SK-N-SH (cell line): Measurements from ENCODE around the gene THOC2. TPM values are rescaled to one million over a fixed set of nuclear protein-coding genes. Genes with fewer than 3 reads are reported as not detected.

ENCODE experiments used
- CTCF ChIA-PET: fragments of 300-600, 350-600 bp; formaldehyde crosslinking; extraction: SDS; loops from one replicate; lab custom pipeline; 2021; lab: Yijun Ruan, JAX
- POLR2A ChIA-PET: fragments of 350-600 bp; sonication (Branson Sonifier 250); formaldehyde crosslinking; extraction: SDS; loops from one replicate; lab custom pipeline; 2020; ENCODE audit warnings: antibody characterized with exemption, inconsistent platforms; lab: Yijun Ruan, JAX
- DNase-seq: peaks from one replicate; pipeline ENCODE4 v3.0.0; 2012
- H2AFZ ChIP-seq: fragments of 200-600 bp; sonication (generic); 2 replicates; pipeline ENCODE4 v1.8.1; 2016; ENCODE audit warnings: antibody characterized with exemption, mild to moderate bottlenecking, low read depth
- H3F3A ChIP-seq: fragments of 200-600 bp; sonication (generic); replicated peaks from 2 replicates; pipeline ENCODE3; 2016; ENCODE audit warnings: antibody characterized with exemption, mild to moderate bottlenecking; ENCODE audit not compliant: insufficient read depth
- H3K27ac ChIP-seq, 2 experiments: fragments of 200-500 bp in 1 of 2; fragments of 200-600 bp in 1 of 2; sonication (Bioruptor generic) in 1 of 2; sonication (generic), shearing (Covaris generic) in 1 of 2; 2 replicates each; pipeline versions ENCODE4 v1.5.1 to v1.6.1; 2014 to 2016; ENCODE audit warnings: low read depth in 2 of 2, inconsistent platforms in 1 of 2, low read length in 1 of 2, mild to moderate bottlenecking in 1 of 2, mixed read lengths in 1 of 2
- H3K27me3 ChIP-seq: fragments of 200-600 bp; sonication (generic), shearing (Covaris generic); 2 replicates; pipeline ENCODE4 v1.6.1; 2016; ENCODE audit warnings: mixed run types; ENCODE audit not compliant: insufficient read depth
- H3K36me3 ChIP-seq, 2 experiments: fragments of 200-500 bp in 1 of 2; fragments of 200-600 bp in 1 of 2; sonication (Bioruptor generic) in 1 of 2; sonication (generic) in 1 of 2; replicated peaks in 1 of 2; 2 replicates each; pipeline versions ENCODE3 to v1.5.1; 2014 to 2016; ENCODE audit warnings: low read length in 1 of 2, mild to moderate bottlenecking in 1 of 2; ENCODE audit not compliant: insufficient read depth in 2 of 2, control insufficient read depth in 1 of 2
- H3K4me1 ChIP-seq, 2 experiments: fragments of 200-500 bp in 1 of 2; fragments of 200-600 bp in 1 of 2; sonication (Bioruptor generic) in 1 of 2; sonication (generic), shearing (Covaris generic) in 1 of 2; 2 replicates each; pipeline versions ENCODE4 v1.5.1 to v1.6.1; 2014 to 2016; ENCODE audit warnings: low read depth in 1 of 2, low read length in 1 of 2, mixed run types in 1 of 2; ENCODE audit not compliant: insufficient read depth in 2 of 2, control insufficient read depth in 1 of 2
- H3K4me2 ChIP-seq: fragments of 200-600 bp; sonication (generic), shearing (Covaris generic); 2 replicates; pipeline ENCODE4 v1.6.1; 2017; ENCODE audit warnings: mixed run types
- H3K4me3 ChIP-seq, 2 experiments: fragments of 200-500 bp in 1 of 2; fragments of 200-600 bp in 1 of 2; sonication (Bioruptor generic) in 1 of 2; sonication (generic), shearing (Covaris generic) in 1 of 2; 2 replicates each; pipeline versions ENCODE4 v1.5.1 to v1.8.1; 2014 to 2016; ENCODE audit warnings: low read depth in 2 of 2, inconsistent platforms in 1 of 2, low read length in 1 of 2, mild to moderate bottlenecking in 1 of 2, mixed read lengths in 1 of 2, moderate library complexity in 1 of 2
- H3K79me2 ChIP-seq: fragments of 200-600 bp; sonication (generic); 2 replicates; pipeline ENCODE4 v1.8.1; 2017; ENCODE audit warnings: mild to moderate bottlenecking; ENCODE audit not compliant: insufficient read depth
- H3K9ac ChIP-seq: fragments of 200-600 bp; sonication (generic); 2 replicates; pipeline ENCODE4 v1.6.1; 2017; ENCODE audit warnings: mixed run types
- H3K9me2 ChIP-seq: fragments of 200-600 bp; sonication (generic); 2 replicates; pipeline ENCODE4 v1.6.1; 2017; ENCODE audit warnings: mixed run types
- H3K9me3 ChIP-seq: fragments of 200-600 bp; sonication (generic); 2 replicates; pipeline ENCODE4 v1.6.1; 2017; ENCODE audit warnings: mixed run types, mild to moderate bottlenecking, moderate library complexity
- H4K20me1 ChIP-seq: fragments of 200-600 bp; sonication (generic); 2 replicates; pipeline ENCODE4 v1.6.1; 2017; ENCODE audit warnings: mild to moderate bottlenecking, mixed run types; ENCODE audit not compliant: insufficient read depth
- ELF1 ChIP-seq: IDR thresholded peaks from 2 replicates; pipeline ENCODE4 v1.4.0; 2012
- EZH2phosphoT487 ChIP-seq: fragments of 200-600 bp; sonication (generic); IDR thresholded peaks from 2 replicates; pipeline ENCODE4 v1.6.1; 2017; ENCODE audit warnings: low read depth, mixed run types, mild to moderate bottlenecking, antibody characterized with exemption, moderate library complexity, borderline replicate concordance
- FOXJ3 ChIP-seq: sonication (generic); formaldehyde crosslinking; IDR thresholded peaks from 2 replicates; pipeline ENCODE4 v1.5.1; 2020; ENCODE audit warnings: mild to moderate bottlenecking, missing genetic modification reagents
- GATA2 ChIP-seq: sonication (generic); formaldehyde crosslinking; IDR thresholded peaks from 2 replicates; pipeline ENCODE4 v1.5.0; 2020; ENCODE audit warnings: mild to moderate bottlenecking, missing genetic modification reagents
- JUND ChIP-seq: IDR thresholded peaks from 2 replicates; pipeline ENCODE4 v1.4.0; 2012
- NRF1 ChIP-seq: IDR thresholded peaks from 2 replicates; pipeline ENCODE4 v1.6.1; 2012; ENCODE audit warnings: low read depth, mild to moderate bottlenecking, low read length
- POLR2AphosphoS5 ChIP-seq: IDR thresholded peaks from 2 replicates; pipeline ENCODE4 v1.6.1; 2012; ENCODE audit warnings: low read depth, low read length
- RAD21 ChIP-seq: IDR thresholded peaks from 2 replicates; pipeline ENCODE4 v1.6.1; 2012; ENCODE audit warnings: mild to moderate bottlenecking, low read length
- RCOR1 ChIP-seq: fragments of 150-350 bp; IDR thresholded peaks from 2 replicates; pipeline ENCODE4 v1.6.1; 2017; ENCODE audit warnings: antibody characterized with exemption, low read length
- SIN3A ChIP-seq: IDR thresholded peaks from 2 replicates; pipeline ENCODE4 v1.6.1; 2012; ENCODE audit warnings: low read depth, mild to moderate bottlenecking, low read length, moderate library complexity, borderline replicate concordance
- TEAD4 ChIP-seq: IDR thresholded peaks from 2 replicates; pipeline ENCODE4 v1.4.0; 2012; ENCODE audit warnings: mild to moderate bottlenecking, borderline replicate concordance; ENCODE audit not compliant: insufficient read depth
- YY1 ChIP-seq: IDR thresholded peaks from 2 replicates; pipeline ENCODE4 v1.4.0; 2012; ENCODE audit warnings: low read depth, mild to moderate bottlenecking
- WGBS: methylation state at CpG from one replicate; pipeline ENCODE4 v1.1.6; 2017; ENCODE audit warnings: low lambda C conversion rate; 5-methylcytosine and 5-hydroxymethylcytosine counted together
- polyA plus RNA-seq, 3 experiments: library from polyadenylated mRNA; depleted of rRNA; stranded (reverse); fragments of >200 nt; gene quantifications; 2 replicates each; pipeline ENCODE4 v1.2.3, GENCODE V29; 2012
- TF ChIP-seq, protein P1 (sequence below): fragments of 150-350 bp; IDR thresholded peaks from 2 replicates; pipeline ENCODE4 v1.6.1; 2017; ENCODE audit warnings: antibody characterized with exemption, low read length, low read depth, borderline replicate concordance
- TF ChIP-seq, protein P2 (sequence below): IDR thresholded peaks from 2 replicates; pipeline ENCODE4 v1.4.0; 2012; ENCODE audit warnings: low read depth
- TF ChIP-seq, protein P3 (sequence below): fragments of 200-600 bp; sonication (generic); IDR thresholded peaks from 2 replicates; pipeline ENCODE4 v1.6.1; 2017; ENCODE audit warnings: antibody characterized with exemption, mild to moderate bottlenecking, moderate library complexity
- TF ChIP-seq, protein P4 (sequence below): IDR thresholded peaks from 2 replicates; pipeline ENCODE4; 2012
- TF ChIP-seq, protein P5 (sequence below): IDR thresholded peaks from 2 replicates; pipeline ENCODE4 v1.6.1; 2012; ENCODE audit warnings: mild to moderate bottlenecking, low read depth, low read length, moderate library complexity
- TF ChIP-seq, protein P6 (sequence below): IDR thresholded peaks from 2 replicates; pipeline ENCODE4 v1.4.0; 2012; ENCODE audit warnings: low read depth, borderline replicate concordance

The THOC2 gene
- polyA plus RNA-seq, 1 of the 3 experiments (the other 2 are of a cell fraction), result 26.7 TPM

DNA sequence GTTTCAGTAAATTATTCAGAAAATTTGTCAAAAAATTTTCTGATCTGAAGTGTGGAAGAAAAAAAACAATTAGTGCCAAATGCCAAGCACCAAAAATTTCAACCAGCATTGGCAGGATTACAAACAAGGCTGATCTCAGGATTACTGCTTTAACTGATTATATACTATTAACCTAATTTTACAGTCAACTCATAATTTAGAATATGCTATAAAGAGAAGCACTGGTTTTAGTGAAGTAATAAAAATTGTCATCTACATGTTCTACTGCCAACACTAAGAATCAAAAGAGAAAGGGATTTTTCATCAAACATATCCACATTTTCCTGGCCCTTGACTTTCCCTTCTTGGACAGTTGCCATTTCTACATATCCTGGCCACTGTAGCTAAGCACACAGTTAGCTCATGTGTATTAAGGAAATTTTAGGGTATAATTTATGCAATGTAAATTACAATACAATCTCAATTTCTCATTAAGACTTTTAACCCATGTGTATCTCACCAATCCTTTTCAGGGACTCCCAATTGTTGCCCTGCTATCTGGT, 33.8 kb downstream of the THOC2 start (continued):
- TF ChIP-seq, protein P1, sequence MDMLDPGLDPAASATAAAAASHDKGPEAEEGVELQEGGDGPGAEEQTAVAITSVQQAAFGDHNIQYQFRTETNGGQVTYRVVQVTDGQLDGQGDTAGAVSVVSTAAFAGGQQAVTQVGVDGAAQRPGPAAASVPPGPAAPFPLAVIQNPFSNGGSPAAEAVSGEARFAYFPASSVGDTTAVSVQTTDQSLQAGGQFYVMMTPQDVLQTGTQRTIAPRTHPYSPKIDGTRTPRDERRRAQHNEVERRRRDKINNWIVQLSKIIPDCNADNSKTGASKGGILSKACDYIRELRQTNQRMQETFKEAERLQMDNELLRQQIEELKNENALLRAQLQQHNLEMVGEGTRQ, result no peak
- no peak for TF ChIP-seq NRF1
- TF ChIP-seq, protein P2, sequence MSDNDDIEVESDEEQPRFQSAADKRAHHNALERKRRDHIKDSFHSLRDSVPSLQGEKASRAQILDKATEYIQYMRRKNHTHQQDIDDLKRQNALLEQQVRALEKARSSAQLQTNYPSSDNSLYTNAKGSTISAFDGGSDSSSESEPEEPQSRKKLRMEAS, result no peak

DNA sequence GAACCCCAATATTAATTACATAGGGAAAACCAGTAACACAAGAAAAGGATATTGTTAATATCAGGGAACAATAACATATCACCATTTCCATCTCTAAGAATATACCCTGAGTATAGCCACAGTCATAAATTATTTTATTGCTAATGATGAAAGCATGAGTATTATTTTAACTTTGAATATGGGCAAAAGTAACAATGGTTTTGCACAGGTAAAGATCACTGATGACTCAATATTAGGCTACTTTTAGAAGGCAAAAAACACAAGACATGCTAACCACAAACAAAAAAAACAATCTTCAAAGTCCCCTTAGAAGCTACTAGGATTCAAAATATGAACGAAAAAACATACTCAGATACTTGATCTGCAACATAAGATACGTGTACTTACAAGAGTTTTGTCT, 36.5 kb downstream of the THOC2 start:
- Histone ChIP-seq H3K9me2 (no peaks in the 10 kb centered on the region), H3F3A (peaks cover 5% of the 10 kb centered on the region)
- no peak for DNase-seq
- POLR2A ChIA-PET, result no interaction called here
- TF ChIP-seq EZH2phosphoT487, result no peak
- TF ChIP-seq SIN3A, result no peak
- TF ChIP-seq ELF1, result no peak
- no peak for TF ChIP-seq GATA2 (CRISPR knock-in tag)
- TF ChIP-seq TEAD4, result no peak
- TF ChIP-seq, protein P3, sequence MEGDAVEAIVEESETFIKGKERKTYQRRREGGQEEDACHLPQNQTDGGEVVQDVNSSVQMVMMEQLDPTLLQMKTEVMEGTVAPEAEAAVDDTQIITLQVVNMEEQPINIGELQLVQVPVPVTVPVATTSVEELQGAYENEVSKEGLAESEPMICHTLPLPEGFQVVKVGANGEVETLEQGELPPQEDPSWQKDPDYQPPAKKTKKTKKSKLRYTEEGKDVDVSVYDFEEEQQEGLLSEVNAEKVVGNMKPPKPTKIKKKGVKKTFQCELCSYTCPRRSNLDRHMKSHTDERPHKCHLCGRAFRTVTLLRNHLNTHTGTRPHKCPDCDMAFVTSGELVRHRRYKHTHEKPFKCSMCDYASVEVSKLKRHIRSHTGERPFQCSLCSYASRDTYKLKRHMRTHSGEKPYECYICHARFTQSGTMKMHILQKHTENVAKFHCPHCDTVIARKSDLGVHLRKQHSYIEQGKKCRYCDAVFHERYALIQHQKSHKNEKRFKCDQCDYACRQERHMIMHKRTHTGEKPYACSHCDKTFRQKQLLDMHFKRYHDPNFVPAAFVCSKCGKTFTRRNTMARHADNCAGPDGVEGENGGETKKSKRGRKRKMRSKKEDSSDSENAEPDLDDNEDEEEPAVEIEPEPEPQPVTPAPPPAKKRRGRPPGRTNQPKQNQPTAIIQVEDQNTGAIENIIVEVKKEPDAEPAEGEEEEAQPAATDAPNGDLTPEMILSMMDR, result no peak
- TF ChIP-seq RCOR1, result no peak
- TF ChIP-seq, protein P4, sequence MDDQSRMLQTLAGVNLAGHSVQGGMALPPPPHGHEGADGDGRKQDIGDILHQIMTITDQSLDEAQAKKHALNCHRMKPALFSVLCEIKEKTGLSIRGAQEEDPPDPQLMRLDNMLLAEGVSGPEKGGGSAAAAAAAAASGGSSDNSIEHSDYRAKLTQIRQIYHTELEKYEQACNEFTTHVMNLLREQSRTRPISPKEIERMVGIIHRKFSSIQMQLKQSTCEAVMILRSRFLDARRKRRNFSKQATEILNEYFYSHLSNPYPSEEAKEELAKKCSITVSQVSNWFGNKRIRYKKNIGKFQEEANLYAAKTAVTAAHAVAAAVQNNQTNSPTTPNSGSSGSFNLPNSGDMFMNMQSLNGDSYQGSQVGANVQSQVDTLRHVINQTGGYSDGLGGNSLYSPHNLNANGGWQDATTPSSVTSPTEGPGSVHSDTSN, result no peak
- no peak for TF ChIP-seq YY1
- TF ChIP-seq, protein P5, sequence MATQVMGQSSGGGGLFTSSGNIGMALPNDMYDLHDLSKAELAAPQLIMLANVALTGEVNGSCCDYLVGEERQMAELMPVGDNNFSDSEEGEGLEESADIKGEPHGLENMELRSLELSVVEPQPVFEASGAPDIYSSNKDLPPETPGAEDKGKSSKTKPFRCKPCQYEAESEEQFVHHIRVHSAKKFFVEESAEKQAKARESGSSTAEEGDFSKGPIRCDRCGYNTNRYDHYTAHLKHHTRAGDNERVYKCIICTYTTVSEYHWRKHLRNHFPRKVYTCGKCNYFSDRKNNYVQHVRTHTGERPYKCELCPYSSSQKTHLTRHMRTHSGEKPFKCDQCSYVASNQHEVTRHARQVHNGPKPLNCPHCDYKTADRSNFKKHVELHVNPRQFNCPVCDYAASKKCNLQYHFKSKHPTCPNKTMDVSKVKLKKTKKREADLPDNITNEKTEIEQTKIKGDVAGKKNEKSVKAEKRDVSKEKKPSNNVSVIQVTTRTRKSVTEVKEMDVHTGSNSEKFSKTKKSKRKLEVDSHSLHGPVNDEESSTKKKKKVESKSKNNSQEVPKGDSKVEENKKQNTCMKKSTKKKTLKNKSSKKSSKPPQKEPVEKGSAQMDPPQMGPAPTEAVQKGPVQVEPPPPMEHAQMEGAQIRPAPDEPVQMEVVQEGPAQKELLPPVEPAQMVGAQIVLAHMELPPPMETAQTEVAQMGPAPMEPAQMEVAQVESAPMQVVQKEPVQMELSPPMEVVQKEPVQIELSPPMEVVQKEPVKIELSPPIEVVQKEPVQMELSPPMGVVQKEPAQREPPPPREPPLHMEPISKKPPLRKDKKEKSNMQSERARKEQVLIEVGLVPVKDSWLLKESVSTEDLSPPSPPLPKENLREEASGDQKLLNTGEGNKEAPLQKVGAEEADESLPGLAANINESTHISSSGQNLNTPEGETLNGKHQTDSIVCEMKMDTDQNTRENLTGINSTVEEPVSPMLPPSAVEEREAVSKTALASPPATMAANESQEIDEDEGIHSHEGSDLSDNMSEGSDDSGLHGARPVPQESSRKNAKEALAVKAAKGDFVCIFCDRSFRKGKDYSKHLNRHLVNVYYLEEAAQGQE, result no peak
- no peak for TF ChIP-seq POLR2AphosphoS5
- TF ChIP-seq, protein P6, sequence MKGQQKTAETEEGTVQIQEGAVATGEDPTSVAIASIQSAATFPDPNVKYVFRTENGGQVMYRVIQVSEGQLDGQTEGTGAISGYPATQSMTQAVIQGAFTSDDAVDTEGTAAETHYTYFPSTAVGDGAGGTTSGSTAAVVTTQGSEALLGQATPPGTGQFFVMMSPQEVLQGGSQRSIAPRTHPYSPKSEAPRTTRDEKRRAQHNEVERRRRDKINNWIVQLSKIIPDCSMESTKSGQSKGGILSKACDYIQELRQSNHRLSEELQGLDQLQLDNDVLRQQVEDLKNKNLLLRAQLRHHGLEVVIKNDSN, result no peak
- TF ChIP-seq FOXJ3 (CRISPR knock-in tag), result no peak
- no peak for TF ChIP-seq RAD21
- TF ChIP-seq JUND, result no peak
- TF ChIP-seq, all 33 proteins: peak for 0
- no peaks in the 10 kb centered on the region for H3K9me3 ChIP-seq
- no peaks in the 10 kb centered on the region; the same call in 1 of the 2 replicates for H3K79me2 ChIP-seq
- no peaks in the 10 kb centered on the region for H3K27me3 ChIP-seq
- no peak overlapping the region for H3K4me2 ChIP-seq
- no peak overlapping the region for H3K27ac ChIP-seq
- no peaks in the 10 kb centered on the region for H3K4me1 ChIP-seq
- no peak overlapping the region for H2AFZ ChIP-seq
- WGBS, result 32% methylated on average over 2 of the region's 2 CpGs
- peaks cover 3 to 22% of the 10 kb centered on the region in 2 experiments for H3K36me3 ChIP-seq
- no peak overlapping the region for H3K4me3 ChIP-seq
- no peak overlapping the region for H3K9ac ChIP-seq
- no peaks in the 10 kb centered on the region; the same call in 1 of the 2 replicates for H4K20me1 ChIP-seq
- CTCF ChIA-PET, result no interaction called here
